ENCODE data around the gene MACROD2.

GRCh38 chr20:14892782-14893181 is 897.5 kb downstream of the MACROD2 start:
- no peak for TF ChIP-seq CTCF (IDR thresholded peaks at IDR 0.05)
- TF ChIP-seq POLR2A (IDR thresholded peaks at IDR 0.05), result no peak
